ENCODE results near the gene HOXB3.

Gene HOXB3

GRCh38 chr17:48589831-48590606, at the start of gene HOXB3:
Gene HOXB3 (minus strand): TSS chr17:48590241. CDS start chr17:48552474, 37,767 bp downstream.
- DNase-seq (ENCODE audit: low read depth, low spot score) = no peak

- DNase-seq (ENCODE audit: low read depth, low spot score) = no peak
Measured at GRCh38 chr17:48639136-48639535, 49.1 kb upstream of the HOXB3 start.

- DNase-seq (ENCODE audit: low read depth, low spot score) = peak; percentile 37
Measured at GRCh38 chr17:48637323-48638260, 47.6 kb upstream of the HOXB3 start.

- DNase-seq (ENCODE audit: low read depth, low spot score) = peak; percentile 78
Measured at GRCh38 chr17:48636177-48637018, 46.4 kb upstream of the HOXB3 start.

- DNase-seq (ENCODE audit: low read depth, low spot score) = no peak
Measured at GRCh38 chr17:48634493-48635208, 44.6 kb upstream of the HOXB3 start.

- no peak for DNase-seq (ENCODE audit: low read depth, low spot score)
Measured at GRCh38 chr17:48633266-48633677, 43.2 kb upstream of the HOXB3 start.

- no peak for DNase-seq (ENCODE audit: low read depth, low spot score)
Measured at GRCh38 chr17:48632579-48633265, 42.7 kb upstream of the HOXB3 start.

- DNase-seq (ENCODE audit: low read depth, low spot score) = no peak
Measured at GRCh38 chr17:48631693-48632578, 41.9 kb upstream of the HOXB3 start.

- DNase-seq (ENCODE audit: low read depth, low spot score) = no peak
Measured at GRCh38 chr17:48630925-48631692, 41.1 kb upstream of the HOXB3 start.

- no peak for DNase-seq (ENCODE audit: low read depth, low spot score)
Measured at GRCh38 chr17:48630009-48630924, 40.2 kb upstream of the HOXB3 start.

- no peak for DNase-seq (ENCODE audit: low read depth, low spot score)
Measured at GRCh38 chr17:48629411-48629759, 39.3 kb upstream of the HOXB3 start.

- DNase-seq (ENCODE audit: low read depth, low spot score) = no peak
Measured at GRCh38 chr17:48628649-48629410, 38.8 kb upstream of the HOXB3 start.

- DNase-seq (ENCODE audit: low read depth, low spot score) = no peak
Measured at GRCh38 chr17:48627623-48628521, 37.8 kb upstream of the HOXB3 start.

GRCh38 chr17:48627118-48627597, 37.1 kb upstream of the HOXB3 start:
- no peak for DNase-seq (ENCODE audit: low read depth, low spot score)

- DNase-seq (ENCODE audit: low read depth, low spot score) = no peak
Measured at GRCh38 chr17:48626245-48627117, 36.4 kb upstream of the HOXB3 start, which contains the start of gene HOXB9. Gene HOXB9 (minus strand): TSS chr17:48626358. CDS start chr17:48626269, 89 bp downstream.

Measured in astrocyte of the hippocampus (primary cell).